Panc1 (cell line): ENCODE results near the gene RER1. TPM values are rescaled to one million over a fixed set of nuclear protein-coding genes. Genes with fewer than 3 reads are reported as not detected.

Experiments used
- ATAC-seq: fragments of 200-7000 bp; cut with Tn5 transposase; 2 replicates; pipeline ENCODE4 v1.9.1; 2020; ENCODE audit warnings: mild to moderate bottlenecking, moderate library complexity
- BruUV-seq: library from RNA; stranded (reverse); fragments of 400-500 nt; replicated peaks from 2 replicates; lab custom pipeline; 2021; lab: Mats Ljungman, UMichigan
- CTCF ChIA-PET: fragments of 300-600 bp; sonication (Branson Sonifier 250); formaldehyde crosslinking; loops from one replicate; lab custom pipeline; 2022; ENCODE audit warnings: antibody characterized with exemption; lab: Charles Lee
- POLR2A ChIA-PET: fragments of 300-600 bp; sonication (Branson Sonifier 250); formaldehyde crosslinking; loops from one replicate; lab custom pipeline; 2022; ENCODE audit warnings: antibody characterized with exemption; lab: Charles Lee
- DNase-seq: peaks from one replicate; pipeline ENCODE4 v3.0.0-alpha.2; 2010; ENCODE audit warnings: low read depth, low spot score
- H3K27ac ChIP-seq: 2 replicates; pipeline ENCODE4 v1.5.1; 2011; ENCODE audit warnings: mild to moderate bottlenecking, low read length, inconsistent platforms
- H3K27me3 ChIP-seq: fragments of 200-500 bp; sonication (Bioruptor generic); 2 replicates; pipeline ENCODE4 v1.6.0; 2014; ENCODE audit warnings: low read length, inconsistent platforms; ENCODE audit not compliant: control insufficient read depth, insufficient read depth
- H3K36me3 ChIP-seq: fragments of 200-500 bp; sonication (Bioruptor generic); 2 replicates; pipeline ENCODE4 v1.5.1; 2014; ENCODE audit warnings: inconsistent platforms, mild to moderate bottlenecking, low read length, moderate library complexity; ENCODE audit not compliant: control insufficient read depth, insufficient read depth
- H3K4me1 ChIP-seq: 2 replicates; pipeline ENCODE4 v1.5.1; 2011; ENCODE audit warnings: inconsistent platforms, mild to moderate bottlenecking, low read length, moderate library complexity; ENCODE audit not compliant: control insufficient read depth, insufficient read depth
- H3K4me3 ChIP-seq, 2 experiments: 2 replicates each; pipeline ENCODE4 v1.5.1; 2011 to 2012; ENCODE audit warnings: low read depth in 2 of 2, low read length in 2 of 2, mild to moderate bottlenecking in 2 of 2, inconsistent platforms in 1 of 2, moderate library complexity in 1 of 2
- H3K9me3 ChIP-seq: fragments of 200-500 bp; sonication (Bioruptor generic); 2 replicates; pipeline ENCODE4 v1.5.1; 2014; ENCODE audit warnings: low read depth, mild to moderate bottlenecking, inconsistent platforms, low read length, moderate library complexity; ENCODE audit not compliant: control insufficient read depth, insufficient read depth
- POLR2AphosphoS5 ChIP-seq: IDR thresholded peaks from 2 replicates; pipeline ENCODE4 v1.6.1; 2012; ENCODE audit warnings: mild to moderate bottlenecking, low read depth, low read length, moderate library complexity
- SIN3A ChIP-seq: IDR thresholded peaks from 2 replicates; pipeline ENCODE4 v1.6.1; 2012; ENCODE audit warnings: low read depth, mild to moderate bottlenecking, low read length, moderate library complexity, borderline replicate concordance; ENCODE audit not compliant: insufficient read depth
- TCF7L2 ChIP-seq: IDR thresholded peaks from 2 replicates; pipeline ENCODE4 v1.6.1; 2011; ENCODE audit warnings: mild to moderate bottlenecking, low read depth, low read length, inconsistent platforms
- in situ Hi-C: cut with HindIII; loops from 2 replicates; pipeline ENCODE4 v1.10.0; 2016; ENCODE audit warnings: low sequenced_read_pairs, low pct_unique_long_range_greater_than_20kb
- intact Hi-C: fragments of 100-400 bp; cut with micrococcal nuclease; formaldehyde crosslinking; loops from one replicate; pipeline ENCODE4 v1.10.0; 2022; ENCODE audit not compliant: unreplicated experiment
- total RNA-seq: library from RNA; stranded (reverse); gene quantifications from one replicate; pipeline ENCODE4 v1.2.1, GENCODE V29; 2021; ENCODE audit not compliant: unreplicated experiment
- TF ChIP-seq, protein P1 (sequence below): fragments of 450-650 bp; IDR thresholded peaks from 2 replicates; pipeline ENCODE4 v1.5.1; 2017; ENCODE audit warnings: mild to moderate bottlenecking
- TF ChIP-seq, protein P2 (sequence below), 2 experiments: IDR thresholded peaks; 2 replicates each; pipeline ENCODE4 v1.6.1; 2011 to 2012; ENCODE audit warnings: low read depth in 2 of 2, control low read depth in 1 of 2, low read length in 1 of 2, mild to moderate bottlenecking in 1 of 2, moderate library complexity in 1 of 2; ENCODE audit not compliant: insufficient read depth in 1 of 2

RER1 gene
- total RNA-seq, 1 experiment from 2014 or later = 235 TPM

DNA sequence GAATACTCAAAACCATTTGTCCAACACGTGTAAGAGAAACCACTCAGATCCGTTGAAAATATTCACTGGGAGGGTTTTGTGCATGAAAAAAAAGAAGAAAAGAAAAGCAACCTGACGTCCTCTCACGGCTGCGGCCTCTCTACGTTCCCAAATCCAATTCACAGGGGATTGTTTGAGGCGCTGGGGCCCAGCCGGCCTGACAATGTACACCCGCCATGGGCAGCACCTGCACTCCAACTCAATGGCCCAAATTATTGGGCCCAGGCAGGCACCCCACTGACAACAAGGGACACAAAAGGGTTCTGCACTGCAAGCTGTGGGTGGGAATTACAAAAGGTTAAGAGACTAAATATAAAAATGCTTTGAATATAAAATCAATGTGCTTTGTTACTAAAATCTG, 41.8 kb upstream of the RER1 start:
- intact Hi-C loops (no loop called here), in situ Hi-C loops (no loop called here)
- no peak overlapping the region for H3K4me3 ChIP-seq
- no peaks in the 10 kb centered on the region for H3K36me3 ChIP-seq
- ChIA-PET POLR2A (no interaction called here), CTCF (no interaction called here)
- no peaks in the 10 kb centered on the region for H3K9me3 ChIP-seq
- BruUV-seq = no TSS peak
- ATAC-seq (no peak), DNase-seq (no peak)
- no peak overlapping the region for H3K27ac ChIP-seq
- no peaks in the 10 kb centered on the region for H3K27me3 ChIP-seq
- H3K4me1 ChIP-seq = no peaks in the 10 kb centered on the region
- TF ChIP-seq POLR2AphosphoS5 (no peak), SIN3A (no peak), TCF7L2 (no peak)
- TF ChIP-seq, protein P1, sequence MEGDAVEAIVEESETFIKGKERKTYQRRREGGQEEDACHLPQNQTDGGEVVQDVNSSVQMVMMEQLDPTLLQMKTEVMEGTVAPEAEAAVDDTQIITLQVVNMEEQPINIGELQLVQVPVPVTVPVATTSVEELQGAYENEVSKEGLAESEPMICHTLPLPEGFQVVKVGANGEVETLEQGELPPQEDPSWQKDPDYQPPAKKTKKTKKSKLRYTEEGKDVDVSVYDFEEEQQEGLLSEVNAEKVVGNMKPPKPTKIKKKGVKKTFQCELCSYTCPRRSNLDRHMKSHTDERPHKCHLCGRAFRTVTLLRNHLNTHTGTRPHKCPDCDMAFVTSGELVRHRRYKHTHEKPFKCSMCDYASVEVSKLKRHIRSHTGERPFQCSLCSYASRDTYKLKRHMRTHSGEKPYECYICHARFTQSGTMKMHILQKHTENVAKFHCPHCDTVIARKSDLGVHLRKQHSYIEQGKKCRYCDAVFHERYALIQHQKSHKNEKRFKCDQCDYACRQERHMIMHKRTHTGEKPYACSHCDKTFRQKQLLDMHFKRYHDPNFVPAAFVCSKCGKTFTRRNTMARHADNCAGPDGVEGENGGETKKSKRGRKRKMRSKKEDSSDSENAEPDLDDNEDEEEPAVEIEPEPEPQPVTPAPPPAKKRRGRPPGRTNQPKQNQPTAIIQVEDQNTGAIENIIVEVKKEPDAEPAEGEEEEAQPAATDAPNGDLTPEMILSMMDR = no peak
- TF ChIP-seq, protein P2, sequence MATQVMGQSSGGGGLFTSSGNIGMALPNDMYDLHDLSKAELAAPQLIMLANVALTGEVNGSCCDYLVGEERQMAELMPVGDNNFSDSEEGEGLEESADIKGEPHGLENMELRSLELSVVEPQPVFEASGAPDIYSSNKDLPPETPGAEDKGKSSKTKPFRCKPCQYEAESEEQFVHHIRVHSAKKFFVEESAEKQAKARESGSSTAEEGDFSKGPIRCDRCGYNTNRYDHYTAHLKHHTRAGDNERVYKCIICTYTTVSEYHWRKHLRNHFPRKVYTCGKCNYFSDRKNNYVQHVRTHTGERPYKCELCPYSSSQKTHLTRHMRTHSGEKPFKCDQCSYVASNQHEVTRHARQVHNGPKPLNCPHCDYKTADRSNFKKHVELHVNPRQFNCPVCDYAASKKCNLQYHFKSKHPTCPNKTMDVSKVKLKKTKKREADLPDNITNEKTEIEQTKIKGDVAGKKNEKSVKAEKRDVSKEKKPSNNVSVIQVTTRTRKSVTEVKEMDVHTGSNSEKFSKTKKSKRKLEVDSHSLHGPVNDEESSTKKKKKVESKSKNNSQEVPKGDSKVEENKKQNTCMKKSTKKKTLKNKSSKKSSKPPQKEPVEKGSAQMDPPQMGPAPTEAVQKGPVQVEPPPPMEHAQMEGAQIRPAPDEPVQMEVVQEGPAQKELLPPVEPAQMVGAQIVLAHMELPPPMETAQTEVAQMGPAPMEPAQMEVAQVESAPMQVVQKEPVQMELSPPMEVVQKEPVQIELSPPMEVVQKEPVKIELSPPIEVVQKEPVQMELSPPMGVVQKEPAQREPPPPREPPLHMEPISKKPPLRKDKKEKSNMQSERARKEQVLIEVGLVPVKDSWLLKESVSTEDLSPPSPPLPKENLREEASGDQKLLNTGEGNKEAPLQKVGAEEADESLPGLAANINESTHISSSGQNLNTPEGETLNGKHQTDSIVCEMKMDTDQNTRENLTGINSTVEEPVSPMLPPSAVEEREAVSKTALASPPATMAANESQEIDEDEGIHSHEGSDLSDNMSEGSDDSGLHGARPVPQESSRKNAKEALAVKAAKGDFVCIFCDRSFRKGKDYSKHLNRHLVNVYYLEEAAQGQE (IDR thresholded peaks at IDR 0.05; ENCODE audit: insufficient read depth in 1 of 2, low read depth in 2 of 2, low read length in 1 of 2) = no peak

DNA sequence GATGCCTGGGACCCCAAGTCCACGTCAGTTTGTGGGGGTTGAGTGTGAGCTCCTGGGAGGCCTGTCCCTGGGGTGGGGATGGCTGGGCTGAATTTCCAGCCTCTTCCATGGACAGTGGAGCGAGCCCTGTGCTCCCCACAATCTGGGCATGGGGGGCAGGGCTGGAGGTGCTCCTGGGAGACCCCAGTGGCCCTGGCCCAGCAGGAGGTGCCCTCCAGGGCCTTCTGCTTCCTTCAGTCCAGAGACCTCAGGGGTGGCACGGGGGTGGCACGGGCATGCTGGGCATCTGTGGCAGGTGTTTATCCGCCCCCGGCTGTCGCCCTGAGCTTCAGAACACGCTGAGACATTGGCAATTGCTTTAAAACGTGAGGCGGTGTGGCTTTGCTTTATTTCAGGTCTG, 41.1 kb upstream of the RER1 start:
- CTCF ChIA-PET = no interaction called here
- Histone ChIP-seq H3K9me3 (no peaks in the 10 kb centered on the region), H3K27ac (no peak overlapping the region), H3K36me3 (no peaks in the 10 kb centered on the region), H3K27me3 (no peaks in the 10 kb centered on the region), H3K4me1 (no peaks in the 10 kb centered on the region), H3K4me3 (no peak overlapping the region)
- no TSS peak for BruUV-seq
- POLR2A ChIA-PET = no interaction called here
- in situ Hi-C loops (no loop called here), intact Hi-C loops (no loop called here)
- no peak for ATAC-seq
- no peak for DNase-seq
- TF ChIP-seq POLR2AphosphoS5 (no peak), SIN3A (no peak), TCF7L2 (no peak)
- TF ChIP-seq, protein P1 = no peak
- TF ChIP-seq, protein P2 (IDR thresholded peaks at IDR 0.05; ENCODE audit: insufficient read depth in 1 of 2, low read depth in 2 of 2, low read length in 1 of 2) = no peak
